ENCODE data around the gene HABP4.

HABP4 gene

GRCh38 chr9:96478829-96479371 lies 28.9 kb downstream of the HABP4 start:
- DNase-seq: no peak

GRCh38 chr9:96480736-96481135 lies 30.8 kb downstream of the HABP4 start:
- no peak for DNase-seq

GRCh38 chr9:96482476-96482875 lies 32.5 kb downstream of the HABP4 start:
- no peak for DNase-seq

- no peak for DNase-seq
Measured at GRCh38 chr9:96483197-96483596, 33.2 kb downstream of the HABP4 start.

GRCh38 chr9:96483733-96484390 lies 33.9 kb downstream of the HABP4 start:
- no peak for DNase-seq

- no peak for DNase-seq
Measured at GRCh38 chr9:96484521-96484931, 34.6 kb downstream of the HABP4 start.

DNA sequence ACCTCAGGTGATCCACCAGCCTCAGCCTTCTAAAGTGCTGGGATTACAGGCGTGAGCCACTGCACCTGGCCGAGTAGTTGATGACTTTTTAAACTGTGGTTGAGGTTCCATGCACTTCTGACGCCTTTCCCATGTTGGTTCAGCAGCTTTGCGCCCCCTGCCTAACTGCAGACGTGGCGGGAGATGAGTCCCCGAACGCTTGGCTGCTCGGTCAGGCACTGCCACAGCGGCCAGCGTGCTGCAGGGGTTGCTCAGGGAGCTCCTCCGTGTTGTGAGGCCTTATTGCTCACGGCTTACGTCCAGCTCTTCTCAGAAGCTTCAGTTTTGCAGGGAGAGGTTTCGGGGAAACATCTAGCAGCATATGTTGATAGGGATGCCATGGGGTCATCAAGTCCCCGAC lies 35.3 kb downstream of the HABP4 start:
- DNase-seq: no peak

DNA sequence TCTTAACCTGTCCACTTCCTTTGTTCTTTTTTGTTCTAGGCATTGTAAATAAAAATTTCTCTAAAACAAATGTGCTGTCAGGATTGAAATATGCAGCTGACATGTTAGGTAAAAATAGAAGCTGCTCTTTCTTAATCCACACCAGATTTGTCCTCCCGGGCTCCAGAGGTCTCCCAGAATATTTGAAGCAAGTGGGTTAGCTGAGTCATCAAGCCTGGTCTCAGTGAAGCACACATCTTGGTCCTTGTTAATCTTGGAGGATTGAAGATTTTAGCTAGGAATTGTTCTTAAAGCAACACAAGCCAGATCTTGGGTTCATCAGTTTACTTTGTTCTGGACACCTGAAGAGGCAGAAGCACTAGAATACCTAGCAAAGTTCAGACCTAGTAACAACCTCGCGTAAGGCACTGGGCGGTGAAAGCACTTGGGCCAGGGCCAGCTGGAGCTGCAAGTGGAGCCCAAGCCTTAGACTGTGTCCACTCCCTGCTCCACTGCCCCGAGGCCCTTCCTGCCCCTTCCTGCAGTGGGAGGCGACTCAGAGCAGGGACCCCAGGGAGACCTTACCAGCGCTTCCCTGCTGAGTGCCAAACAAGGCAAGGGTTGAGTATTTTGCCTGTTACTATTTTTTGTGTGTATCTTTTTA lies 36.5 kb downstream of the HABP4 start:
- DNase-seq: no peak

GRCh38 chr9:96487029-96487396 lies 37.0 kb downstream of the HABP4 start:
- DNase-seq: no peak

DNA sequence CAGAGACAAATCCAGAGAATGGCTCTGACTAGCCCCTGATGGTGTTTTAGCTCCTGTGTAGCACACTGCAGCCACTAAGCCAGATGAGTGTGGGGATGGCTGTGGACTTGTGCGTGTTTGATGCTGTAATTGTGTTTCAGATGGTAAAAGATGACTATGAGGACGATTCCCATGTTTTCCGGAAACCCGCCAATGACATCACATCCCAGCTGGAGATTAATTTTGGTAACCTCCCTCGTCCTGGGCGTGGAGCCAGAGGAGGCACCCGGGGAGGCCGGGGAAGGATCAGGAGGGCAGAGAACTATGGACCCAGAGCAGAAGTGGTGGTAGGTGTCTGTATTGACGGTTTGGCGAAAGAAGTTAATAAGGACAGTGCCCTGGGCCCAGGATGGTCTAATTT lies 38.0 kb downstream of the HABP4 start:
- no peak for DNase-seq

GRCh38 chr9:96489482-96489979 lies 39.6 kb downstream of the HABP4 start:
- DNase-seq: no peak

- DNase-seq: no peak
Measured at GRCh38 chr9:96490534-96491078, 40.6 kb downstream of the HABP4 start.

- no peak for DNase-seq
Measured at GRCh38 chr9:96491079-96491879, 41.3 kb downstream of the HABP4 start.

GRCh38 chr9:96491880-96492525 lies 42.0 kb downstream of the HABP4 start:
- DNase-seq: no peak

- no peak for DNase-seq
Measured at GRCh38 chr9:96492993-96493531, 43.1 kb downstream of the HABP4 start.

DNA sequence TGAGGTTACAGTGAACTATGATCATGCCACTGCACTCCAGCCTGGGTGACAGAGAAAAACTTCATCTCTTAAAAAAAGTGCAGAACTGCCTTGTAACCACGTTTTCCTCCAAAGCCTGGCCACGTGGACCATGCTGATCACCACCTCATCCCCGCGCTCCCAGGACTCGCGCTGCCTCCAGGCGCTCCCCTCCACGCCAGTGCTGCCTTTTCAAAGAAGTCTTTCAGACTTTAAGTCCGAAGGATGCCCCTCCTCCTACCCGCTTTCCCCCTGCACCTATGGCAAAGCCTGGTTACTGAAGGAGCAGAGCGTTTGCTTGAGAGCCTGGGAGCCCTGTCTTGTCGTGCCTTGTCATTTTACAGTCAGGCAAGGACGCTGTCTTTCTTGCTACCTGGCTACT lies 43.8 kb downstream of the HABP4 start:
- no peak for DNase-seq

GRCh38 chr9:96494215-96494800 lies 44.3 kb downstream of the HABP4 start:
- no peak for DNase-seq

GRCh38 chr9:96495341-96495740 lies 45.4 kb downstream of the HABP4 start:
- no peak for DNase-seq

DNA sequence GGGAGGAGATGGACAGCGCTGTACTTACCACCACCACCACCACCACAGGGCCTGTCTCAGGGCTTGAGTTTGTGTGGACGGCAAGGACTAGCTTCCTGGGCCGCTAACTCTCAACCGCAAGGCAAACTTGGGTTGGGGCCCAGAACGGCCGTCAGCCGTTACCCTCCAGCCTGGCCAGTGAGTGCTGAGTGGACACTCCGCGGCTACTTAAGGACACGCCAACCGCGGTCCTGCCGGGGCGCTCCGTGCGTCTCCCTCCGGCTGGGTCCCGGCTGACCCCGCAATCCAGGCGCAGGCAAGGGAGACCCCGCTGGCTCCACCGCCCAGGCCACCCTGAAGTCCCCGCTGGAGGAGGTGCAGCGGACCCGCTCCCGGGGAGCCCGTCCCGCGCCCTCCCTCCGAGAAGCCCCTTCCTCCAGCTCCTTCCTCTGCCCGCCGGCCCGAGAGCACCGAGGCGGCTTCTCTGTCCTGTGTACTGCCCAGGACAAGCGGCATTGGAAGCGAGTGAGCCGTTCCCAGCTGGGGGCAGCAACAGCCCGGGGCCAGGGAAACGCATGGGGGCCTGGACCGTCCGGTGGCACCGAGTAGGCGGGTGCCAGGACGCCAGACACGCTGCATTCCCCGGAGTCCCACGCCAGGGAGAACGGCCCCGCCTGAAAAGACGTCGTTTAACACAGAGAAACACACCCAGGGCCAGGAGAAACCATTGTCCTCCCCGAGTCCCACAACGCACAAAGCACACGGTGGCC lies 46.6 kb downstream of the HABP4 start:
- no peak for DNase-seq

DNA sequence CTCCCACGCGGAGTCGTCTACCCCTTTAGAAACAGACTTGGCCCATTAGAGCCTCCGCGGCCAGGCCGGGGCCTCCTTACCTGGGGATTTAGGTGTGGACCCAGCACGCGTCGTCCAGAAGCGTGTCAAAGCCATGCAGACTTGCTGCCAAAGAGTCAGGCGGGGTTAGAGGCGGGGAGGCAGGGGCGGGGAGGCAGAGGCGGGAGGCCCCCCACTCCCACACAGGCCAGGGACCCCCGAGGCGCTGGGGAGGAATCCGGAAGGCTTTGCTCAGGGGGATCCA lies 47.1 kb downstream of the HABP4 start:
- DNase-seq: no peak

GRCh38 chr9:96498796-96499195 lies 48.8 kb downstream of the HABP4 start:
- no peak for DNase-seq

GRCh38 chr9:96499257-96499656 lies 49.3 kb downstream of the HABP4 start:
- no peak for DNase-seq
